ENCODE results near the gene TNFAIP1. TPM values are rescaled to one million over a fixed set of nuclear protein-coding genes. Genes with fewer than 3 reads are reported as not detected.

The TNFAIP1 gene
- total RNA-seq, 1 donor from 2014 or later: 36.8 TPM

Other genes starting within 250 kb of the TNFAIP1 start
- 20.9 TPM for gene TMEM97, start 16.6 kb upstream of the TNFAIP1 start, total RNA-seq (ENCODE audit: insufficient read depth, low replicate concordance)
- 85.0 TPM for gene IFT20, start 289 bp upstream of the TNFAIP1 start, total RNA-seq (ENCODE audit: insufficient read depth, low replicate concordance)
- gene POLDIP2, start 21.8 kb downstream of the TNFAIP1 start, total RNA-seq (ENCODE audit: insufficient read depth, low replicate concordance): 27.2 TPM
- not detected for gene SEBOX, start 29.4 kb downstream of the TNFAIP1 start, total RNA-seq (ENCODE audit: insufficient read depth, low replicate concordance)
- gene VTN, start 34.5 kb downstream of the TNFAIP1 start, total RNA-seq (ENCODE audit: insufficient read depth, low replicate concordance): 8.7 TPM
- 9.4 TPM for gene SARM1, start 35.9 kb downstream of the TNFAIP1 start, total RNA-seq (ENCODE audit: insufficient read depth, low replicate concordance)
- gene SLC46A1, start 70.5 kb downstream of the TNFAIP1 start, total RNA-seq (ENCODE audit: insufficient read depth, low replicate concordance): 7.7 TPM
- gene SLC13A2, start 137.9 kb downstream of the TNFAIP1 start, total RNA-seq (ENCODE audit: insufficient read depth, low replicate concordance): 0.72 TPM
- not detected for gene FOXN1, start 170.6 kb downstream of the TNFAIP1 start, total RNA-seq (ENCODE audit: insufficient read depth, low replicate concordance)
- gene UNC119, start 216.9 kb downstream of the TNFAIP1 start, total RNA-seq (ENCODE audit: insufficient read depth, low replicate concordance): 26.2 TPM
- gene PIGS, start 235.8 kb downstream of the TNFAIP1 start, total RNA-seq (ENCODE audit: insufficient read depth, low replicate concordance): 14.2 TPM
- gene ALDOC, start 241.1 kb downstream of the TNFAIP1 start, total RNA-seq (ENCODE audit: insufficient read depth, low replicate concordance): 26.2 TPM

Measured in umbilical cord (tissue), 1 donor.